Stomach (tissue), 9 donors: ENCODE results near the gene DGAT2L6. TPM values are rescaled to one million over a fixed set of nuclear protein-coding genes. Genes with fewer than 3 reads are reported as not detected.
"Not testable (repeated sequence)": the region's sequence is repeated elsewhere in the genome, so short reads cannot be mapped to it uniquely, and the experiment has no call there.

Source experiments
- DNase-seq, 2 donors: peaks; one replicate each; pipeline versions ENCODE4 v3.0.0 to v3.0.0-alpha.2; 2013 to 2019
- H3K27ac ChIP-seq, 5 donors: fragments of 200-600 bp in 4 of 5; sonication (generic) in 4 of 5; one replicate each; pipeline ENCODE4 v1.5.1; 2013 to 2019; ENCODE audit warnings: mild to moderate bottlenecking in 1 of 5, moderate library complexity in 1 of 5
- H3K27me3 ChIP-seq, 3 donors: fragments of 200-600 bp; sonication (generic); one replicate each; pipeline ENCODE4 v1.5.1; 2017 to 2019; ENCODE audit warnings: mixed run types in 1 of 3
- H3K36me3 ChIP-seq, 4 donors: fragments of 200-600 bp; sonication (generic); 1 replicate in 3 of 4; 2 replicates in 1 of 4; pipeline ENCODE4 v1.5.1; 2016 to 2019
- H3K4me1 ChIP-seq, 4 donors: fragments of 200-600 bp; sonication (generic); one replicate each; pipeline ENCODE4 v1.5.1; 2016 to 2019
- H3K4me3 ChIP-seq, 4 donors: fragments of 200-600 bp; sonication (generic) in 3 of 4; one replicate each; pipeline ENCODE4 v1.5.1; 2016 to 2019; ENCODE audit warnings: mild to moderate bottlenecking in 1 of 4
- H3K9me3 ChIP-seq, 4 donors: fragments of 200-600 bp; sonication (generic); one replicate each; pipeline ENCODE4 v1.5.1; 2016 to 2019
- EP300 ChIP-seq: sonication (generic); formaldehyde crosslinking; IDR thresholded peaks from one replicate; pipeline ENCODE4 v1.6.1; 2017; ENCODE audit warnings: antibody characterized with exemption
- POLR2A ChIP-seq, 4 donors: fragments of 450-650 bp; IDR thresholded peaks; one replicate each; pipeline ENCODE4 v1.6.1; 2016; ENCODE audit warnings: antibody characterized with exemption in 4 of 4, control low read depth in 2 of 4, mild to moderate bottlenecking in 1 of 4, moderate library complexity in 1 of 4
- POLR2AphosphoS5 ChIP-seq, 3 donors: sonication (generic); formaldehyde crosslinking; IDR thresholded peaks; one replicate each; pipeline ENCODE4 v1.6.1; 2016; ENCODE audit warnings: antibody characterized with exemption in 3 of 3
- WGBS, 5 donors: extraction: QIAGEN DNeasy Blood & Tissue Kit in 3 of 5; methylation state at CpG; one replicate each; pipeline versions ENCODE4 v1.1.5 to v1.1.7; 2013 to 2018; 5-methylcytosine and 5-hydroxymethylcytosine counted together
- intact Hi-C: fragments of 100-400 bp; cut with DNase I; formaldehyde crosslinking; loops from one replicate; pipeline ENCODE4 v1.15.1; 2023; ENCODE audit warnings: low total_unique reads
- polyA plus RNA-seq, 3 donors: library from polyadenylated mRNA; stranded (reverse); fragments of 200-250 nt; gene quantifications; one replicate each; pipeline ENCODE4 v1.2.3, GENCODE V29; 2013
- total RNA-seq, 5 donors: library from RNA; depleted of rRNA; stranded (reverse); fragments of >200 nt; gene quantifications; one replicate each; pipeline versions ENCODE4 v1.1.0 to v1.2.3, GENCODE V29; 2014 to 2016
- TF ChIP-seq, protein P1 (sequence below), 7 experiments: fragments of 450-650 bp in 4 of 7; fragments of 200-600 bp in 3 of 7; sonication (generic) in 3 of 7; IDR thresholded peaks; one replicate each; pipeline ENCODE4 v1.5.1; 2016 to 2019; ENCODE audit warnings: antibody characterized with exemption in 7 of 7, control low read depth in 2 of 7, mild to moderate bottlenecking in 1 of 7
- donor health status: healthy with polysubstance abuse.
- donor health status: Bipolar disorder and iron deficiency.
- donor health status: healthy.

Gene DGAT2L6
- total and polyA plus RNA-seq, 8 donors, result not detected

DNA sequence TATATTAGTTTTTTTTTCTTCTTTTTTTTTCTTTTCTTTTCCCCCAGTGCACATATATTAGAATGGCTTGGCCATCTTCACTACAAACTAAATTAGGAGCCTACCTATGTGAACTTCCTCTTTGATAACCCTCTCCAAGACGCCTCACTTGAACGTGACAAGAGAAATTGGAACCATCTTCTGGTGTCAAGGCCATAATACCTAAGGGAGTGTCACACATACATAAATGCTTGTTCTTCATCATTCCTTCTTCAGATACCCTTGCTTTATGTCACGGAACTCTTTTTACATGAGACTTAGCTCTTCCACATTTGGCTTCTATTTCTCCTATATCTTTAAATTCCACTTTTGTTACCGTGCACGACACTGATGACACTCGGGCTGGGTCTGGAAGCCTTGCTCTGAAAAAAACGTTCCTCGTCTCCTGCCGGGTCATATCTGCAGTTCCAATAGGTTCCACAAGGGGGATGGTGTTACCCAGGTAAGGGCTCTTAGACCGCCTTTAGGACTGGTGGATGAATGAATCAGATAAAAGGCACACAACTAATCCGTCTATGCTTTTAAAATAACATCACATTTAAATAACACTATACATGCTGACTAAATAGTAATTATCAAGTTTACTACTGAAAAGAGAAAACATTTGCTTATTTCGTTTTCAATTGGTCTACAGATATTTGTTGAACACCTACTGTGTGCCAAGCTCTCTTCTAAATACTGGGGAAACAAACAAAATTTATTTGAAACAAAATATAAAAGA, 19.9 kb downstream of the DGAT2L6 start:
- intact Hi-C loops, result no loop called here
- H3K27ac ChIP-seq, result no peak overlapping the region
- peaks cover 0 to 7% (median 0%) of the 10 kb centered on the region in 3 donors for H3K27me3 ChIP-seq
- peak; percentile 51 to 64 for DNase-seq
- H3K36me3 ChIP-seq, result no peaks in the 10 kb centered on the region
- H3K4me3 ChIP-seq, result no peak overlapping the region
- H3K4me1 ChIP-seq, result no peaks in the 10 kb centered on the region
- H3K9me3 ChIP-seq, result peaks cover 0 to 16% (median 3%) of the 10 kb centered on the region in 4 donors
- TF ChIP-seq POLR2AphosphoS5 (IDR thresholded peaks at IDR 0.05) (no peak), EP300 (no peak), POLR2A (IDR thresholded peaks at IDR 0.05) (no peak)
- TF ChIP-seq, protein P1, sequence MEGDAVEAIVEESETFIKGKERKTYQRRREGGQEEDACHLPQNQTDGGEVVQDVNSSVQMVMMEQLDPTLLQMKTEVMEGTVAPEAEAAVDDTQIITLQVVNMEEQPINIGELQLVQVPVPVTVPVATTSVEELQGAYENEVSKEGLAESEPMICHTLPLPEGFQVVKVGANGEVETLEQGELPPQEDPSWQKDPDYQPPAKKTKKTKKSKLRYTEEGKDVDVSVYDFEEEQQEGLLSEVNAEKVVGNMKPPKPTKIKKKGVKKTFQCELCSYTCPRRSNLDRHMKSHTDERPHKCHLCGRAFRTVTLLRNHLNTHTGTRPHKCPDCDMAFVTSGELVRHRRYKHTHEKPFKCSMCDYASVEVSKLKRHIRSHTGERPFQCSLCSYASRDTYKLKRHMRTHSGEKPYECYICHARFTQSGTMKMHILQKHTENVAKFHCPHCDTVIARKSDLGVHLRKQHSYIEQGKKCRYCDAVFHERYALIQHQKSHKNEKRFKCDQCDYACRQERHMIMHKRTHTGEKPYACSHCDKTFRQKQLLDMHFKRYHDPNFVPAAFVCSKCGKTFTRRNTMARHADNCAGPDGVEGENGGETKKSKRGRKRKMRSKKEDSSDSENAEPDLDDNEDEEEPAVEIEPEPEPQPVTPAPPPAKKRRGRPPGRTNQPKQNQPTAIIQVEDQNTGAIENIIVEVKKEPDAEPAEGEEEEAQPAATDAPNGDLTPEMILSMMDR (IDR thresholded peaks at IDR 0.05), result peak in 4 of 7 experiments; percentile 40 to 57 (median 52)
- WGBS, 5 donors, result 6 to 18% (median 12%) methylated on average over 12 of the region's 12 CpGs

DNA sequence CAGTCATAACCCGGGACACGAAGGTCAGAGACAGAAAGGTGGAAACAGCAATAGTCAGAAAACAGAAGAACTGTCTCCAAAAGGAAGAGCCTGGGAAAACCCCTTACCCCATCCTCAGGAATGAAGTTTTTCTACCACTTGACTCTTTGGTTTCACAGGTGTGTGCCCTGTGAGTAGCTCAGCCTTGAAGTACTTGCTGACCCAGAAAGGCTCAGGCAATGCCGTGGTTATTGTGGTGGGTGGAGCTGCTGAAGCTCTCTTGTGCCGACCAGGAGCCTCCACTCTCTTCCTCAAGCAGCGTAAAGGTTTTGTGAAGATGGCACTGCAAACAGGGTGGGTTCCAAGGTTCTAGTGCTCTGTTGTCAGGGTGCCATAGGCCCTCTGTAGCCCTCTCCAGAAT, 24.4 kb downstream of the DGAT2L6 start:
- no peak for DNase-seq
- WGBS, 5 donors, result 78 to 94% (median 79%) methylated on average over 2 to 5 of the region's 5 CpGs
- Histone ChIP-seq H3K27me3 (peaks cover 0 to 7% (median 0%) of the 10 kb centered on the region in 3 donors), H3K9me3 (no peaks in the 10 kb centered on the region), H3K27ac (no peak overlapping the region), H3K4me1 (no peaks in the 10 kb centered on the region), H3K36me3 (no peaks in the 10 kb centered on the region), H3K4me3 (no peak overlapping the region)
- TF ChIP-seq, protein P1 (IDR thresholded peaks at IDR 0.05), result no peak
- TF ChIP-seq EP300, result no peak
- no peak for TF ChIP-seq POLR2AphosphoS5 (IDR thresholded peaks at IDR 0.05)
- no peak for TF ChIP-seq POLR2A (IDR thresholded peaks at IDR 0.05)
- intact Hi-C loops, result no loop called here

DNA sequence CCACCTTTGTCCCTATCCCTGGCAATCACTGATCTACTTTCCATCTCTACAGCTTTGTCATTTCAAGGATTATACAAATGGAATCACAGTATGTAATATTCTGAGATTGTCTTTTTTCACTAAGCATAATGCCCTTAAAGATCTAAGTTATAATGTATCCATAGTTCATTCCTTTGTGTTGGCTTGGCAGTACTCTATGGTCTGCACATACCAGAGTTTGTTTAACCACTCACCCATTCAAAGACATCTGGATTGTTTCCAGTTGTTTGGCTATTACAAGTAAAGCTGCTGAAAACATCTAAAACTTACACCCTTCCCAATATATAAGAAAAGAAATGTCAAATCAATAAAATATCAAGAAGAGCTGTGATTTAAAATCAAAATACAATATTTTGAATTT, 31.2 kb downstream of the DGAT2L6 start:
- no peaks in the 10 kb centered on the region for H3K4me1 ChIP-seq
- no peaks in the 10 kb centered on the region for H3K27me3 ChIP-seq
- no peak overlapping the region for H3K4me3 ChIP-seq
- no peaks in the 10 kb centered on the region for H3K9me3 ChIP-seq
- intact Hi-C loops, result no loop called here
- H3K27ac ChIP-seq, result no peak overlapping the region
- TF ChIP-seq POLR2AphosphoS5 (IDR thresholded peaks at IDR 0.05), result no peak
- TF ChIP-seq, protein P1 (IDR thresholded peaks at IDR 0.05), result no peak
- TF ChIP-seq POLR2A (IDR thresholded peaks at IDR 0.05), result no peak
- no peak for TF ChIP-seq EP300
- DNase-seq, result no peak
- H3K36me3 ChIP-seq, result no peaks in the 10 kb centered on the region

DNA sequence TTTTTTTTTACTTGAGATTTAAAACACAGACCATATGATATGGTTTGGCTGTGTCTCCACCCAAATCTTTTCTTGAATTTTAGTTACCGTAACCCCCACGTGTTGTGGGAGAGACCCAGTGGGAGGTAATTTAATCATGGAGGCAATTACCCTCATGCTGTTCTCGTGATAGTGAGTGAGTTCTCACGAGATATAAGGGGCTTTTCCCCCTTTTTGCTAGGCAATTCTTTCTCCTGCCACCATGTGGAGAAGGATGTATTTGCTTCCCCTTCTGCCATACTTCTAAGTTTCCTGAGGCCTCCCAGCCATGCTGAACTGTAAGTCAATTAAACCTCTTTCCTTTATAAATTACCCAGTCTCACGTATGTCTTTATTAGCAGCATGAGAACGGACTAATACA, 32.3 kb downstream of the DGAT2L6 start:
- WGBS, 5 donors, result 52 to 86% (median 58%) methylated on average over 2 to 6 of the region's 6 CpGs
- DNase-seq, H3K36me3 ChIP-seq, H3K27me3 ChIP-seq, H3K9me3 ChIP-seq, H3K4me3 ChIP-seq, H3K4me1 ChIP-seq, intact Hi-C loops, H3K27ac ChIP-seq: not testable (repeated sequence)
